H1 (cell line): Measurements from ENCODE around the gene RNF212. TPM values are rescaled to one million over a fixed set of nuclear protein-coding genes. Genes with fewer than 3 reads are reported as not detected.
A peak's percentile ranks its signal among the peaks of the same experiment; 100 is the strongest.

Source experiments
- CTCF ChIA-PET: fragments of 300-600 bp; sonication (Branson Sonifier 250); formaldehyde crosslinking; loops from one replicate; lab custom pipeline; 2021; ENCODE audit not compliant: partially characterized antibody; lab: Charles Lee
- POLR2A ChIA-PET: fragments of 300-600 bp; sonication (Branson Sonifier 250); formaldehyde crosslinking; loops from one replicate; lab custom pipeline; 2021; ENCODE audit warnings: inconsistent platforms; ENCODE audit not compliant: partially characterized antibody; lab: Charles Lee
- DNase-seq, 2 experiments: peaks; one replicate each; pipeline versions ENCODE4 v3.0.0 to v3.0.0-alpha.2; 2010 to 2022; ENCODE audit warnings: low spot score in 2 of 2, low read depth in 1 of 2, mixed read lengths in 1 of 2
- FAIRE-seq: peaks from 2 replicates; lab custom pipeline; 2011; peaks lifted over from hg19 to GRCh38; lab: Jason Lieb, UNC
- H2AFZ ChIP-seq: 2 replicates; pipeline ENCODE4 v1.8.1; 2012; ENCODE audit warnings: low read length, inconsistent platforms
- H2AK5ac ChIP-seq: 2 replicates; pipeline ENCODE4 v1.6.1; 2013; ENCODE audit warnings: low read depth, low read length
- H2BK120ac ChIP-seq: replicated peaks from 2 replicates; pipeline ENCODE3; 2013; ENCODE audit warnings: low read depth, low read length, inconsistent platforms
- H2BK12ac ChIP-seq: 2 replicates; pipeline ENCODE4 v1.6.1; 2013; ENCODE audit warnings: low read depth, low read length
- H2BK15ac ChIP-seq: 2 replicates; pipeline ENCODE4 v1.6.1; 2013; ENCODE audit warnings: low read length
- H2BK20ac ChIP-seq: 2 replicates; pipeline ENCODE4 v1.6.1; 2013; ENCODE audit warnings: low read length
- H2BK5ac ChIP-seq: 2 replicates; pipeline ENCODE4 v1.6.1; 2013; ENCODE audit warnings: low read depth, low read length
- H3K14ac ChIP-seq: 2 replicates; pipeline ENCODE4 v1.6.1; 2013; ENCODE audit warnings: inconsistent platforms; ENCODE audit not compliant: insufficient read length
- H3K18ac ChIP-seq: 2 replicates; pipeline ENCODE4 v1.6.1; 2013; ENCODE audit warnings: low read length; ENCODE audit errors: extremely low read depth
- H3K23ac ChIP-seq: 2 replicates; pipeline ENCODE4 v1.6.1; 2013; ENCODE audit warnings: inconsistent platforms; ENCODE audit not compliant: insufficient read length
- H3K23me2 ChIP-seq: 2 replicates; pipeline ENCODE4 v1.6.1; 2013; ENCODE audit warnings: low read depth, low read length
- H3K27ac ChIP-seq: 2 replicates; pipeline ENCODE4 v1.6.1; 2011; ENCODE audit warnings: low read depth, low read length, inconsistent platforms
- H3K27me3 ChIP-seq, 4 experiments: replicated peaks in 1 of 4; 1 replicate in 1 of 4; 2 replicates in 3 of 4; pipeline versions ENCODE4 v1.6.1 to v1.8.1; 2011 to 2013; ENCODE audit warnings: low read length in 3 of 4, mild to moderate bottlenecking in 3 of 4, inconsistent platforms in 2 of 4, mixed read lengths in 2 of 4, moderate library complexity in 1 of 4; ENCODE audit not compliant: control insufficient read depth in 3 of 4, insufficient read depth in 3 of 4; ENCODE audit errors: extremely low read depth in 1 of 4
- H3K36me3 ChIP-seq, 4 experiments: 2 replicates each; pipeline versions ENCODE4 v1.6.1 to v1.8.1; 2011 to 2013; ENCODE audit warnings: mild to moderate bottlenecking in 4 of 4, low read length in 3 of 4, moderate library complexity in 2 of 4, control low read depth in 1 of 4, inconsistent platforms in 1 of 4; ENCODE audit not compliant: insufficient read depth in 4 of 4, control insufficient read depth in 2 of 4
- H3K4ac ChIP-seq: replicated peaks from 2 replicates; pipeline ENCODE3; 2013; ENCODE audit warnings: low read length, low read depth, mixed read lengths, inconsistent platforms; ENCODE audit not compliant: insufficient read length
- H3K4me1 ChIP-seq, 4 experiments: replicated peaks in 1 of 4; 1 replicate in 1 of 4; 2 replicates in 3 of 4; pipeline versions ENCODE4 v1.6.1 to v1.8.1; 2011 to 2013; ENCODE audit warnings: low read length in 3 of 4, inconsistent platforms in 2 of 4, mixed read lengths in 1 of 4; ENCODE audit not compliant: insufficient read depth in 4 of 4, control insufficient read depth in 3 of 4
- H3K4me2 ChIP-seq, 2 experiments: 2 replicates each; pipeline versions ENCODE4 v1.6.1 to v1.8.1; 2011 to 2013; ENCODE audit warnings: low read depth in 2 of 2, low read length in 2 of 2, control low read depth in 1 of 2, inconsistent platforms in 1 of 2, mild to moderate bottlenecking in 1 of 2; ENCODE audit not compliant: insufficient read depth in 1 of 2
- H3K4me3 ChIP-seq, 4 experiments: fragments of 200-600, 300-600 bp in 1 of 4; sonication (generic), shearing (Covaris generic), sonication (Bioruptor Twin) in 1 of 4; 2 replicates each; pipeline versions ENCODE4 v1.5.1 to v1.8.1; 2011 to 2016; ENCODE audit warnings: low read length in 4 of 4, low read depth in 3 of 4, control low read depth in 2 of 4, inconsistent platforms in 2 of 4, mild to moderate bottlenecking in 2 of 4, mixed read lengths in 1 of 4, moderate library complexity in 1 of 4; ENCODE audit not compliant: insufficient read depth in 2 of 4; ENCODE audit errors: extremely low read depth in 1 of 4
- H3K56ac ChIP-seq: replicated peaks from 2 replicates; pipeline ENCODE3; 2013; ENCODE audit warnings: low read depth, mild to moderate bottlenecking, mixed read lengths, low read length, inconsistent platforms; ENCODE audit not compliant: insufficient read length
- H3K79me1 ChIP-seq: 2 replicates; pipeline ENCODE4 v1.6.1; 2013; ENCODE audit warnings: low read depth, low read length, control low read depth
- H3K79me2 ChIP-seq, 2 experiments: 2 replicates each; pipeline versions ENCODE4 v1.6.1 to v1.8.1; 2012 to 2013; ENCODE audit warnings: low read length in 2 of 2, mild to moderate bottlenecking in 2 of 2, inconsistent platforms in 1 of 2; ENCODE audit not compliant: insufficient read depth in 2 of 2, control insufficient read depth in 1 of 2
- H3K9ac ChIP-seq, 4 experiments: replicated peaks in 1 of 4; 1 replicate in 1 of 4; 2 replicates in 3 of 4; pipeline versions ENCODE4 v1.6.1 to v1.8.1; 2011 to 2013; ENCODE audit warnings: low read depth in 3 of 4, low read length in 3 of 4, control low read depth in 2 of 4, mild to moderate bottlenecking in 2 of 4, moderate library complexity in 2 of 4, inconsistent platforms in 1 of 4; ENCODE audit errors: extremely low read depth in 1 of 4
- H3K9me3 ChIP-seq, 2 experiments: 2 replicates each; pipeline versions ENCODE4 v1.6.1 to v1.8.1; 2012 to 2013; ENCODE audit warnings: mild to moderate bottlenecking in 2 of 2, moderate library complexity in 2 of 2, control low read depth in 1 of 2, inconsistent platforms in 1 of 2, low read depth in 1 of 2, low read length in 1 of 2, mixed read lengths in 1 of 2; ENCODE audit not compliant: insufficient read depth in 2 of 2
- H4K20me1 ChIP-seq, 2 experiments: replicated peaks in 1 of 2; 2 replicates each; pipeline versions ENCODE3 to v1.8.1; 2011 to 2013; ENCODE audit warnings: inconsistent platforms in 2 of 2, low read length in 2 of 2, mild to moderate bottlenecking in 1 of 2; ENCODE audit not compliant: insufficient read depth in 2 of 2, control insufficient read depth in 1 of 2
- H4K5ac ChIP-seq: 2 replicates; pipeline ENCODE4 v1.6.1; 2013; ENCODE audit warnings: low read length, low read depth, mixed read lengths, inconsistent platforms; ENCODE audit not compliant: insufficient read length
- H4K8ac ChIP-seq: 2 replicates; pipeline ENCODE4 v1.8.0; 2013; ENCODE audit warnings: mild to moderate bottlenecking, moderate library complexity, low read length, inconsistent platforms; ENCODE audit not compliant: insufficient read depth; ENCODE audit errors: extremely low read depth
- H4K91ac ChIP-seq: replicated peaks from 2 replicates; pipeline ENCODE3; 2013; ENCODE audit warnings: low read length, mixed read lengths, inconsistent platforms; ENCODE audit not compliant: insufficient read length
- E2F6 ChIP-seq: IDR thresholded peaks from 2 replicates; pipeline ENCODE4 v1.6.1; 2012; ENCODE audit warnings: inconsistent platforms
- GABPA ChIP-seq: IDR thresholded peaks from 2 replicates; pipeline ENCODE4 v1.6.1; 2011; ENCODE audit warnings: mild to moderate bottlenecking, low read length, moderate library complexity, borderline replicate concordance; ENCODE audit not compliant: insufficient read depth
- JUND ChIP-seq: IDR thresholded peaks from 2 replicates; pipeline ENCODE4 v1.6.1; 2011; ENCODE audit warnings: mild to moderate bottlenecking, improper control_type of control experiment, low read length
- ZNF274 ChIP-seq: IDR thresholded peaks from 2 replicates; pipeline ENCODE4 v1.7.0; 2012; ENCODE audit warnings: low read length, borderline replicate concordance; ENCODE audit errors: extremely low read depth
- WGBS, 2 experiments: shearing (Covaris generic) in 1 of 2; methylation state at CpG; one replicate each; pipeline versions ENCODE4 v1.1.6 to v1.1.7; 2013 to 2015; ENCODE audit warnings: low lambda C conversion rate in 2 of 2, mixed read lengths in 2 of 2, inconsistent platforms in 1 of 2, low coverage in 1 of 2, missing lambda C conversion rate in 1 of 2; ENCODE audit not compliant: insufficient replicate concordance in 2 of 2, insufficient coverage in 1 of 2, insufficient read length in 1 of 2; ENCODE audit errors: extremely low coverage in 1 of 2, missing lambda C conversion rate in 1 of 2; 5-methylcytosine and 5-hydroxymethylcytosine counted together
- polyA plus RNA-seq, 7 experiments: library from polyadenylated mRNA; depleted of rRNA in 3 of 7; stranded (reverse) in 5 of 7; unstranded in 2 of 7; fragments of >200 nt in 5 of 7; fragments of 200-250 nt in 2 of 7; gene quantifications; 1 replicate in 5 of 7; 2 replicates in 1 of 7; 4 replicates in 1 of 7; pipeline versions ENCODE4 v1.2.1 to v1.2.3, GENCODE V29; 2011 to 2013; ENCODE audit warnings: missing spikeins in 2 of 7, mixed read lengths in 2 of 7
- total RNA-seq: library from RNA; stranded (reverse); fragmentation: NEBNext Ultra II Directional; extraction: Animal tissue kit (Norgen Biotek cat#: 25700); gene quantifications from 2 replicates; pipeline ENCODE4 v1.2.1, GENCODE V29; 2021

RNF212 gene
- total and polyA plus RNA-seq, 2 of the 8 experiments (the other 6 are each of a cell fraction or from before 2014, with no cell fraction given), result 3.4 to 5.4 TPM

- Histone ChIP-seq H3K4me1 (peaks cover 0 to 8% (median 0%) of the 10 kb centered on the region in 4 experiments; a peak in 1 of 7 replicates), H2BK5ac (no peak overlapping the region; the same call in 1 of the 2 replicates), H3K23ac (no peak overlapping the region), H3K36me3 (no peaks in the 10 kb centered on the region), H3K9ac (no peak overlapping the region), H3K56ac (no peak overlapping the region), H3K9me3 (no peaks in the 10 kb centered on the region), H2BK20ac (no peak overlapping the region), H4K8ac (peak overlapping the region; percentile 51; the same call in 1 of the 2 replicates), H4K91ac (no peak overlapping the region), H4K20me1 (no peaks in the 10 kb centered on the region), H2AFZ (no peak overlapping the region), H3K79me1 (no peaks in the 10 kb centered on the region), H3K4ac (no peak overlapping the region), H2BK15ac (no peak overlapping the region), H2BK12ac (no peak overlapping the region), H3K4me2 (no peak overlapping the region), H3K18ac (no peak overlapping the region), H3K4me3 (no peak overlapping the region), H3K27ac (no peak overlapping the region), H2AK5ac (no peak overlapping the region), H3K23me2 (no peaks in the 10 kb centered on the region), H4K5ac (no peak overlapping the region), H3K79me2 (no peaks in the 10 kb centered on the region), H2BK120ac (no peak overlapping the region), H3K27me3 (no peaks in the 10 kb centered on the region), H3K14ac (no peak overlapping the region)
- ChIA-PET CTCF (no interaction called here), POLR2A (interaction anchor here (1.0 to 2.3 kb wide), 4 partner anchors 11 to 45 kb away, joined by 3 to 7 read pairs (median 3); no protein-coding TSS in a partner anchor)
- no peak for DNase-seq
- FAIRE-seq, result no peak
- WGBS, 2 experiments, result 92% methylated on average over 5 of the region's 10 CpGs; no CpG with 5 or more reads in 1 of the 2 experiments
- TF ChIP-seq ZNF274 (no peak), E2F6 (no peak), JUND (no peak), GABPA (no peak)
Measured at GRCh38 chr4:1032861-1033260, 80.5 kb downstream of the RNF212 start.
